AG04450 (cell line): ENCODE measurements around the gene ZNFX1. TPM values are rescaled to one million over a fixed set of nuclear protein-coding genes. Genes with fewer than 3 reads are reported as not detected.

Experiments used
- CTCF ChIA-PET: fragments of 300-600, 350-600 bp; formaldehyde crosslinking; extraction: SDS; loops from one replicate; lab custom pipeline; 2022; ENCODE audit warnings: antibody characterized with exemption, inconsistent platforms; lab: Charles Lee
- POLR2A ChIA-PET: fragments of 350-600 bp; formaldehyde crosslinking; extraction: SDS; loops from one replicate; lab custom pipeline; 2021; ENCODE audit warnings: antibody characterized with exemption, inconsistent platforms; lab: Yijun Ruan, JAX
- DNase-seq: peaks from one replicate; pipeline ENCODE4 v3.0.0-alpha.2; 2011; ENCODE audit warnings: low read depth, low spot score
- H3K27ac ChIP-seq: one replicate; pipeline ENCODE4 v1.5.1; 2012; ENCODE audit warnings: low read depth, low read length, control low read depth
- H3K27me3 ChIP-seq: one replicate; pipeline ENCODE4 v1.6.0; 2012; ENCODE audit warnings: low read length; ENCODE audit not compliant: control insufficient read depth, insufficient read depth
- H3K4me3 ChIP-seq: 2 replicates; pipeline ENCODE4 v1.5.1; 2011; ENCODE audit warnings: mild to moderate bottlenecking, low read depth, low read length, control low read depth
- H3K9me3 ChIP-seq: 2 replicates; pipeline ENCODE4 v1.5.1; 2012; ENCODE audit warnings: low read length; ENCODE audit not compliant: control insufficient read depth, insufficient read depth
- CTCF ChIP-seq: IDR thresholded peaks from 2 replicates; pipeline ENCODE4 v1.5.1; 2011; ENCODE audit warnings: low read depth, low read length, control low read depth, inconsistent platforms
- polyA plus RNA-seq: library from polyadenylated mRNA; depleted of rRNA; stranded (reverse); fragments of >200 nt; gene quantifications from 2 replicates; pipeline ENCODE4 v1.2.3, GENCODE V29; 2011

Gene ZNFX1
- polyA plus RNA-seq, 1 experiment = 9.6 TPM

- no peak for DNase-seq
- no peak for TF ChIP-seq CTCF
- Histone ChIP-seq H3K27ac (no peak overlapping the region), H3K9me3 (no peaks in the 10 kb centered on the region; the same call in 1 of the 2 replicates), H3K4me3 (no peak overlapping the region), H3K27me3 (peaks cover 35% of the 10 kb centered on the region)
- POLR2A ChIA-PET = no interaction called here
- CTCF ChIA-PET = interaction anchor here (1.0 kb wide), 1 partner anchor 9 kb away, joined by 4 read pairs; no protein-coding TSS in a partner anchor
Observed at GRCh38 chr20:49310705-49311104, 32.8 kb upstream of the ZNFX1 start.

DNA sequence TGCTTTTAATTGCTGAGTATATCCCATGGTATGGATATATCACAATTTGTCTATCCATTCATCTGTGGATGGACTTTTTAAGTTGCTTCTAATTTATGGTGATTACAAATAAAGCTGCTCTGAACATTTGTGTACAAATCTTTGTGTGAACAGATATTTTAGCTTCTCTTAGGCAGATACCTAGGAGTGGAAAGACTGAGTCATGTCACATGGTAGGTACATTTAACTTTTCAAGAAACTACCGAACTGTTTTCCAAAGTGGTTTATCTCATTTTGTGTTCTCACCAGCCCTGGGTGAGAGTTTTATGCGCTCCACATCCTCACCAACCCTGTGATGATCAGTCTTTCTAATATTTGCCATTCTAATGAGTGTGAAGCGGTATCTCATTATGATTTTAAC, 31.0 kb upstream of the ZNFX1 start:
- Histone ChIP-seq H3K9me3 (no peaks in the 10 kb centered on the region; the same call in 1 of the 2 replicates), H3K27ac (no peak overlapping the region), H3K4me3 (no peak overlapping the region), H3K27me3 (peaks cover 26% of the 10 kb centered on the region)
- CTCF ChIA-PET = interaction anchor here (1.3 kb wide), 1 partner anchor 12 kb away, joined by 3 read pairs; no protein-coding TSS in a partner anchor
- POLR2A ChIA-PET = no interaction called here
- no peak for TF ChIP-seq CTCF
- DNase-seq = no peak

GRCh38 chr20:49306903-49307620, 29.2 kb upstream of the ZNFX1 start:
- peaks cover 17% of the 10 kb centered on the region for H3K27me3 ChIP-seq
- H3K27ac ChIP-seq = no peak overlapping the region
- TF ChIP-seq CTCF = no peak
- no peaks in the 10 kb centered on the region; the same call in 1 of the 2 replicates for H3K9me3 ChIP-seq
- CTCF ChIA-PET = interaction anchor here (0.9 kb wide), 1 partner anchor 13 kb away, joined by 3 read pairs; no protein-coding TSS in a partner anchor
- POLR2A ChIA-PET = no interaction called here
- no peak for DNase-seq
- H3K4me3 ChIP-seq = no peak overlapping the region

- ChIA-PET CTCF (interaction anchor here (1.3 to 1.5 kb wide), 2 partner anchors 15 to 20 kb away, joined by 5 read pairs; no protein-coding TSS in a partner anchor), POLR2A (no interaction called here)
- no peak overlapping the region for H3K27ac ChIP-seq
- H3K9me3 ChIP-seq = no peaks in the 10 kb centered on the region
- H3K4me3 ChIP-seq = no peak overlapping the region
- no peak for DNase-seq
- no peak for TF ChIP-seq CTCF
- peaks cover 7% of the 10 kb centered on the region for H3K27me3 ChIP-seq
Observed at GRCh38 chr20:49303065-49303552, 25.3 kb upstream of the ZNFX1 start.
